ENCODE results near the gene STARD7.
"Not testable (repeated sequence)": the region's sequence is repeated elsewhere in the genome, so short reads cannot be mapped to it uniquely, and the experiment has no call there.

The STARD7 gene, protein sequence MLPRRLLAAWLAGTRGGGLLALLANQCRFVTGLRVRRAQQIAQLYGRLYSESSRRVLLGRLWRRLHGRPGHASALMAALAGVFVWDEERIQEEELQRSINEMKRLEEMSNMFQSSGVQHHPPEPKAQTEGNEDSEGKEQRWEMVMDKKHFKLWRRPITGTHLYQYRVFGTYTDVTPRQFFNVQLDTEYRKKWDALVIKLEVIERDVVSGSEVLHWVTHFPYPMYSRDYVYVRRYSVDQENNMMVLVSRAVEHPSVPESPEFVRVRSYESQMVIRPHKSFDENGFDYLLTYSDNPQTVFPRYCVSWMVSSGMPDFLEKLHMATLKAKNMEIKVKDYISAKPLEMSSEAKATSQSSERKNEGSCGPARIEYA

DNA sequence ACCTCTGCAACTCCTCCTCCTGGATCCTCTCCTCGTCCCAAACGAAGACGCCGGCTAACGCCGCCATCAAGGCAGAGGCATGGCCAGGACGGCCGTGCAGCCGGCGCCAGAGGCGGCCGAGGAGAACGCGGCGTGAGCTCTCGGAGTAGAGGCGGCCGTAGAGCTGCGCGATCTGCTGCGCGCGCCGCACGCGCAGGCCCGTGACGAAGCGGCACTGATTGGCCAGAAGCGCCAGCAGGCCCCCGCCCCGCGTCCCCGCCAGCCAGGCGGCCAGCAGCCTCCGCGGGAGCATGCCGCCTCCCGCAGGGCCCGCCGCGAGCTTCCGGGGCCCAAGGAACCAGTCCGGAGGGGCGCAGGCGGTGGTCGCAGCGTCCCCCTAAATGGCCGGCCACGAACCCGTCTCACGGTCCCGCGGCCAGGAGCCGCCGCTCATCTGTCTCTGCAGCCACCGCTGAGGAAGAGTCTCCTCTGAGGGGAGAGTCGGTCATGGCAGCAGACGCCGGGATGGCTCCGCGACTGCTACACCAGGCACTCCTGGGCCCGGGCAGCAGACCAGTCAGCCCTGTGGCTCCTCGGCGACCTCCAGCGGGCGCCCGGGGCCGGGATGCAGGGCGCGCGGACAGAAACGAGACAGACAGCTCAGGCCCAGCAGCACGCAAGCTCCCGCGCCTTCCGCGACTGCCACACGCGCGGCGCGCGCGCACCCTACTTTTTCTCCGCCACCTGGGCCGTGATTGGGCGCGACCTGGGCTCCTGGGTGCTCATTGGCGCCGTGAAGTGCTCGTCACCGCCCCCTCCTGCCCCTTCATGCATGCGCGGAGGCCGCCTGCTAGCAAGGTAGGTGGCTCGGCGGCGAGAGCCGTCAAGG, at the start of gene STARD7:
TSS of gene STARD7 (minus strand) at position 685 of the 868 bp plus-strand sequence. CDS start at position 292, 393 bp downstream.
- DNase-seq, result peak; percentile 97

DNA sequence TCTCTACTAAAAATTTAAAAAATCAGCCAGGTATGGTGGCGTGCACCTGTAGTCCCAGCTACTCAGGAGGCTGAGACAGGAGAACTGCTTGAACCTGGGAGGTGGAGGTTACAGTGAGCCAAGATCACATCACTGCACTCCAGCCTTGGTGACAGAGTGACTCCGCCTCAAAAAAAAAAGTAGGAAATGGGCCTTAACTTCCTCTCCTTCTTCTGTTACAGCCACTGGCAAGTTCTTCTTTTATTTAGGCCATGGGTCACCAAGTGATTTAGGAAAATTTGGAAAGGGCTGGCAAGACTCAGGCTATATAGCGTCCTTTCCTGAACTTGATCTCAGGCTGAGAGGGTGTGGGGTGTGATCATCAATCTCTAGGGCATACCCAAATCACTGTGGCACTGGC, 49.1 kb upstream of the STARD7 start:
- DNase-seq, result not testable (repeated sequence)

DNA sequence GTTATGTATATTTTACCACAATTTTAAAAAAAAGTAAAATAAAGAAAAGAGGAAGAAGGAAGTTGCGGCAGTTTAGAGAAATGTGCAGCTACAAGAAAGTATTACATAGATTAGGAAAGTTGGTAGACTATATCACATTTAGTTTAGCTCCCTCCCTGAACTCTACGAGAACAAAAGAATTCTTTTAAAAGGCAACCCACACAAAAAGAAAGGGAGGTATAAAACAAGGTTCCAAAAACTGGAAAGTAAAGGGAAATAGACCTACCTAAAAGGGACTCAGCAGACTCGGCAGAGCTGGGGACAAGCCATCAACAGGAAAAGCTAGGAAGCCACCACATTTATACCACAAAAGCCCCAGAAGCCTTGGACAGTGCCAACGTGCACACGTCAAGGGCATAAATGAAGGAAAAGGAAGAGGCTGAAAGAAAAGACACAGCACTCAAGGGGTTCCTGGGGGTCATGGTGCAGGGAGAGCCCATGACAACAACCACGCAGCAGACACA, 48.0 kb upstream of the STARD7 start:
- no peak for DNase-seq

- DNase-seq, result no peak
Measured at GRCh38 chr2:96254571-96254970, 45.9 kb upstream of the STARD7 start.

DNA sequence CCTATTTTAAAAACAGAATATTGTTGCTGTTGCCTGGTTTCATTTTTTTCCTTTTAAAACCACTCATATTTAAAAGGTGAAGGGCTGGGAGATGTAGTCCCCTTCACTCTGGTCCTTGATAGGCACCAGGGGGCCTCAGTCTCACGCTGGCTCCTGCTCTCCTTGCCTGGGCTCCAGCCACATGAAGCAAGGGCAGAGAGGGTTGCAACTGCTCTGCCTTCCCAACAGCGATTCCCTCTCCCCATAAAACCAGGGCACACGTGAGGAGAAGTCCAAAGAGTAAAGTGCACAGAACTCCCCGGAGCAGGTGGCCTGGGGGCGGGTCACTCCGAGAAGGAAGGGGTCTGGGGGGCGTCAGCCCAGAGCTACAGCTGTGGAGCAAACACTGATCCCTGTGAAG, 44.4 kb upstream of the STARD7 start:
- DNase-seq, result no peak

- no peak for DNase-seq
Measured at GRCh38 chr2:96252526-96252925, 43.9 kb upstream of the STARD7 start.

DNA sequence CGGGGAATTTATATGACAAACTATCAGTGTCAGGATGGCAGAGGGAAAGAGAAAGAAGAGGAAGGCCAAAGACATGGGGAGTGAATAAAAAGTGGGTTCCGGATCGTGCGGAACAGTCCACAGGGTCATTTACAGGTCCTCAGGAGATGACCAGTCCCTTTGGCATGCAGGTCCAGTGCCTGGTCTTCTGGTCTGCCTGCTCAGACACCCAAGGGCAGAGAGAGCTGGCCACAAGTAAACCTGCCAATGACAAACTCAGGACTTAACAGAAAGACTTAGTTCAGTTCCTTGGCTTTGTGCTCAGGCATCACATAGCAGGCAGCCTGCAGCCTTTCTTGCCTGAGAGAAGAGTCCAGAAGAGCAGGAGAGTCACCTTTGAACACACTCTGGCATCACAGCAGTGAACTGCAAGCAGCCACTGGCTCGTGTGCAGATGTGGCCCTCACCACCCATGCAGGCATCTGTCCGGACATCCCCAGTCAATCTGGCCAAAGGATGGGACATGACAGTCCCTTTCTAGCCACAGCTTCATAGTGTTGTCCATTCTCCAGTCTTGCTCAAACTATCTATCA, 43.2 kb upstream of the STARD7 start:
- no peak for DNase-seq

DNA sequence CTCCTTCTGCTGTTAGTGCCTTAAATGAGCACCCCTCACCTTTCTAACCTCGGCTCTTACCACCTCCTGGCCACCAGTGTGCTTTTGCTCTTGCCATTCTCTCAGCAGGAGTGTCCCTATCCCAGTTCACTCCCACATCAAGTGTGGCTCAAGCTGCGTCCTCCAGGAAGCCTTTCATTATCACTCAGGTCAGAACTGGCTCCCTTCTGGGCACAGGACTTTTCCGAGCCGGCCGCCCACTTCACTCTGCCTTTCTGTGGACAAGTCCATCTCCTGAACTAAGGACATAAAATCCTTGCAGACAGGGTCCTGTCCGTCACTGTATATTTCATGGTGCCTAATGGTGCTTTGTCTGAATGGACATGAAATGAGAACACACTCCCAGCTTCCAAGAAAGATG, 41.6 kb upstream of the STARD7 start:
- no peak for DNase-seq

DNA sequence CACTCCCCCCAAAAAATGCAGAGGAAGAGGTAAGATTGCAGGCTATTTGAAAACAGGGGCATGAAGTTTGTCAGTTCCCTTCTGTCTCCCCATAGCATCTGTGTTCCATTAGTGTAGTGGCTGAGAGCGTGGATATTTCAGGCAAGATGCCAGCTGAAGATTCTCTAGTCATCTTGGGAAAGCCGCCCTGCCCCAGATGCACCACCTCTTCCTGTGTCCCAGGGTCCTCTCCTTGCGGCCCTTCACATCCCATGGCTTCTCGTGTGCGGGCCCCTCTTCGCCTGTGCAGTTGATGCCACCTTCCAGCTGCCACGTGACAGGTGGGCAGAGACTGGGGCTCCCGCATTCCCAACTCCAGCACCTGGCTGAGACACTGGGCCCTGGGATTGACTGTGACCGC, 41.0 kb upstream of the STARD7 start:
- no peak for DNase-seq

DNA sequence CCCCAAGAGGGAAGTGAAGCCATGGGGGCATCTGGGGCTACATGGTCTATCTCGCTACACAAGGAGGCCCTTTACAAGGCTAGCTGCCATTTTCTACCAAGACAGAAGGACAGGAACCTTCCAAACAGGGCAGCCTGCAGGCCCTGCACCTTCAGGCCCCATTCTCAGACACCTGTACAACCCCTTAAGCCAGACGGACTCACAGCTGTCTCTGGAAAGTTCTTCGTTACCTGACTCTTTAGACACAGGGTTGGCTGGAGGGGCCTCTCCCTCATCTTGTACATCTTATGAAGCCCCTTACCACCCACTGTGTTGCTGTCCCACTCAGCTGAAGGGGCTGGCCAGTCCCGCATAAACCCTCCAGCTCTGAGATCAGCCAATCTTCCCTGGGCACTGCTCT, 40.0 kb upstream of the STARD7 start:
- DNase-seq, result no peak

GRCh38 chr2:96247896-96248295, 39.3 kb upstream of the STARD7 start:
- DNase-seq, result no peak

- DNase-seq, result no peak
Measured at GRCh38 chr2:96247009-96247408, 38.4 kb upstream of the STARD7 start.

- DNase-seq, result no peak
Measured at GRCh38 chr2:96245609-96246390, 37.2 kb upstream of the STARD7 start.

DNA sequence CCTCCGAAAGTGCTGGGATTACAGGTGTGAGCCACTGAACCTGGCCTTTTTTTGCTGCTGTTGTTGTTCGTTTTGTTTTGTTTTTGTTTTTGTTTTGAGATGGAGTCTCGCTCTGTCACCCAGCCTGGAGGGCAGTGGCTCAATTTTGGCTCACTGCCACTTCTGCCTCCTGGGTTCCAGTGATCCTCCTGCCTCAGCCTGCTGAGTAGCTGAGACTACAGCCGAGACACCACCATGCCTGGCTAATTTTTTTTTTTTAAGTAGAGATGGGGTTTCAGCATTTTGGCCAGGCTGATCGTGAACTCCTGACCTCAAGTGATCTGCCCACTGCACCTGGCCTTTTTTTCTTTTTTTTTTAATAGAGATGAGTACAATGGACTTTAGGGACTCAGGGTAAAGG, 35.2 kb upstream of the STARD7 start:
- no peak for DNase-seq

DNA sequence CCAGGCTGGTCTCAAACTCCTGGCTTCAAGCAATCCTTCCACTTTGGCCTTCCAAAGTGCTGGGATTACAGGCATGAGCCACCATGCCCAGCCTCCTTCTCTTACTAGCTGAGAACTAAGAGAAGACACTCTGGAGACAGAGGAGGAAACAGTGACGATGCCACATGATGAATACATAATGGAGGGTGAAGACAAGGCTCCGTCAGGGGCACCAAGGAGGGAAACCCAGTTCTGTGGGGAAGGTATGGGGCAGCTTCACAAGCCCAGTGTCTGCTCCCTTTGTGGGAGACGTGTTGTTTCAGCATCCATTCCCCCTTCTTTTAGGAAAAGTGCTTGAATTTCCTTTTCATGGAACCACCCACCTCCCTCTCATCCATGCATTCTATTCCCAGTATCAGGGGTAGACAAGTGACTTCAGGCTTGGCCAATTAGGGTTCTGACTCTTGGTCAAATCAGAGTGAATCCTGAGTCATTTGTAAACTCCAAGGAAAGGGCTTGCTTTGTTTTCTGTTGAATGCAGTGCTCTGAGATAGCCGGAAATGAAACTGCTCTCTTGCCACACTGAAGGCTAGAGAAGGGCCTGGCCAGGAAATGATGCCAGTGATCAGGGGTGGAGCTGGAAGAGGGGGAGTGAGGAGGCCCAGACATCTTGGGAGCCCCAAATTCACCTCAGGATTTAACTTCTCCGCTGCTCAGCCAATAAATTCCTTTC, 33.4 kb upstream of the STARD7 start:
- DNase-seq, result no peak

DNA sequence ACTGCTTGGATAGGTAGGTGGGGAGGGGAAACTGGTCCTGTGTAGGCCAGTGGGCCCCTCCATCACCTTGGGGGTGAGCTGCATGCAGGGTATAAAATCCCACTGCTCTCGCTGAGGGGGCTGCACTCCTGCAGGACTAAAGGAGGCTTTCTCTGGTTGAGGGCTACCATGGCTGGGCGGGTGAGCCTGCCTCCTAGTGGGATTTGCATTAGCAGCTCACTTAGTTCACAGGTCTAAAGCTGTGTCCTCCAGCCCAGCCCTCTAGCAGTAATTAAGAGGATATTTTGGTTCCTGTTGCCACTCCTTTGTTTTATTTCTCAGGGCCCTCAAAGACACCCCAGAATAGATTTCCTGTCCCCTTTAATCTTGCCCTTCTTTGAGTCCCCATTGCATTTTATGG, 32.6 kb upstream of the STARD7 start:
- DNase-seq, result no peak

GRCh38 chr2:96240341-96241038, 31.9 kb upstream of the STARD7 start:
- peak; percentile 79 for DNase-seq

DNA sequence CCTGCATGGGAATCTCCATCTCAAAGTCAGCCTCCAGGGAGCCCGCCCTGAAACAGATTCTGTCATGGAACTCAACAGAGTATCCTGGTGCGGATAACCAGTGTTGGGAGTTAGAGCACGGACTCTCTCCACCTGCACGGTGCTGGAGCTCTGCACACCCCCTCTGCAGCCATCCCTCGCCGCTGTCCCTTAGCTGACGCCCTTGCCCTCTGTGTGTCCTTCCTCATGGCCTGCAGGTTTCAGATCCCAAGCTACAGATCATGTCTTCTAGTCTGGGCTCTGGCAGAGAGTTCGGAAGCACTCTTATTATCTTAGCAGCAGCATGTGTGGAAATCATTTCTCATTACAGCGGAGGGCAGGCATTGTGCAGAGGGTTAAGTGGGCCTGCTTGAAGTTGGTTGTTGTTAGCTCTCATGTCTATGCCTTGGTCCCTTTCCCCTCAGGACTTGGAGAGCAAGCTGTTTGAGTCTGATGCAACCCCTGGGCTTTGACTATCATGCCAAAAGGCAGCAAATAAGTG, 31.2 kb upstream of the STARD7 start:
- peak; percentile 39 for DNase-seq

- DNase-seq, result peak; percentile 23
Measured at GRCh38 chr2:96239091-96239490, 30.5 kb upstream of the STARD7 start.

DNA sequence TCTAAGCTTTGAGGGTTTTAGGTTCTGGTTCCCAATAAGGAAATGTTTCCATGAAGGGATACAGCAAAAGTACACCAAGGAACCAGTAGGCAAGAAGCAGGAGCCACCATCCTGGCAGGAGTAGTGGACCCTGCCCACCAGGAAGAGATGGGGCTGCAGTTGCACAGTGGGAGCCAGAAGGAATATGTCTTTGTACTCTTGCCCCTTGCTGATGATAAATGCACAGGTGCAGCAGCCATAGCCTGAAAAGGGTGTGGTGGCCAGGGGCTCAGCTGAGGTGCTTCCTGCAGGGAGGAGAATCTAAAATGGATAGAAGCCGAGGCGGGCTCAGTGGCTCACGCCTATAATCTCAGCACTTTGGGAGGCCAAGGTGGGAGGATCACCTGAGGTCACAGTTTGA, 29.6 kb upstream of the STARD7 start:
- no peak for DNase-seq

DNA sequence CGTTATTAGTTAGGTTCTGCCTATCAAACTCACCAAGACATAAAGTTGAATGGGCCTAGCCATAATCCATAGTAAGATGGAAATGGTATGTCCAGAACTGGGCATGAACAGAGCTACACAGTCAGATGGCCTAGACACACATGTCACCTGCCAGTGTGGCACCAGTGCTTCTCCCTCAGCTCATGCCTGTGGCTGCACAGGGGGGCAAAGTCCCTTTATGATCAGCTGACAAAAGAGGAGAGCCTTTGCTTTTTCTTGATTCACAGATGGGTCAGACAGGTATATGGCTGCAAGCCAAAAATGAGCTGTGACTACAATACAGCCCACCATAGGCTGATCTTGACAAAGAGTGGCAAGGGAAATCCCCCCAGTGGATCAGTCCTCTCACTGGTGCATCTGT, 28.3 kb upstream of the STARD7 start:
- DNase-seq, result no peak

Measured in DMS79 (cell line).